HEK293 (cell line): Measurements from ENCODE around the gene EEF2K.

Experiments used
- CTCF ChIA-PET: fragments of 350-600 bp; formaldehyde crosslinking; extraction: SDS; loops from one replicate; lab custom pipeline; 2021; ENCODE audit warnings: antibody characterized with exemption; lab: Yijun Ruan, JAX
- POLR2A ChIA-PET: fragments of 300-600 bp; formaldehyde crosslinking; extraction: SDS; loops from one replicate; lab custom pipeline; 2020; ENCODE audit warnings: antibody characterized with exemption, inconsistent platforms; lab: Yijun Ruan, JAX
- H3K27ac ChIP-seq: fragments of 200-500 bp; sonication (Bioruptor generic); 2 replicates; pipeline ENCODE4 v1.5.1; 2014; ENCODE audit warnings: low read depth, low read length, control low read depth, inconsistent platforms; ENCODE audit errors: extremely low read depth
- H3K36me3 ChIP-seq, 2 experiments: fragments of 200-500 bp in 1 of 2; sonication (Bioruptor generic) in 1 of 2; 1 replicate in 1 of 2; 2 replicates in 1 of 2; pipeline ENCODE4 v1.5.1; 2014 to 2017; ENCODE audit warnings: inconsistent platforms in 2 of 2, low read length in 2 of 2; ENCODE audit not compliant: control insufficient read depth in 2 of 2, insufficient read depth in 1 of 2
- H3K4me1 ChIP-seq: fragments of 200-500 bp; sonication (Bioruptor generic); 2 replicates; pipeline ENCODE4 v1.5.1; 2014; ENCODE audit warnings: mild to moderate bottlenecking, low read length, inconsistent platforms; ENCODE audit not compliant: control insufficient read depth, insufficient read depth
- H3K4me3 ChIP-seq: 2 replicates; pipeline ENCODE4 v1.5.1; 2011; ENCODE audit warnings: low read depth, mild to moderate bottlenecking, control low read depth, low read length, moderate library complexity
- H3K9me3 ChIP-seq: fragments of 200-500 bp; sonication (Bioruptor generic); 2 replicates; pipeline ENCODE4 v1.5.1; 2014; ENCODE audit warnings: low read depth, low read length, inconsistent platforms; ENCODE audit not compliant: control insufficient read depth, insufficient read depth
- CTCF ChIP-seq: fragments of 450-650 bp; formaldehyde crosslinking; IDR thresholded peaks from 2 replicates; pipeline ENCODE4 v1.5.1; 2016; ENCODE audit warnings: missing biosample characterization, missing genetic modification characterization
- HOXA7 ChIP-seq: sonication (generic); formaldehyde crosslinking; IDR thresholded peaks from 2 replicates; pipeline ENCODE4 v1.8.1; 2022; ENCODE audit warnings: missing genetic modification reagents, borderline replicate concordance
- KLF16 ChIP-seq: fragments of 450-650 bp; formaldehyde crosslinking; IDR thresholded peaks from 2 replicates; pipeline ENCODE4 v1.5.1; 2017; ENCODE audit warnings: missing biosample characterization, missing genetic modification characterization
- SP7 ChIP-seq: fragments of 450-650 bp; formaldehyde crosslinking; IDR thresholded peaks from 2 replicates; pipeline ENCODE4 v1.5.1; 2016; ENCODE audit warnings: missing biosample characterization, missing genetic modification characterization
- ZBTB48 ChIP-seq: fragments of 450-650 bp; formaldehyde crosslinking; IDR thresholded peaks from 2 replicates; pipeline ENCODE4 v1.5.1; 2016; ENCODE audit warnings: missing biosample characterization, missing genetic modification characterization
- ZFP3 ChIP-seq: fragments of 450-650 bp; formaldehyde crosslinking; IDR thresholded peaks from 2 replicates; pipeline ENCODE4 v1.5.1; 2016; ENCODE audit warnings: low read depth, missing biosample characterization, missing genetic modification characterization
- ZFP41 ChIP-seq: fragments of 450-650 bp; formaldehyde crosslinking; IDR thresholded peaks from 2 replicates; pipeline ENCODE4 v1.5.1; 2016; ENCODE audit warnings: missing biosample characterization, missing genetic modification characterization, borderline replicate concordance
- ZNF112 ChIP-seq: fragments of 450-650 bp; formaldehyde crosslinking; IDR thresholded peaks from 2 replicates; pipeline ENCODE4 v1.5.0; 2017; ENCODE audit warnings: missing biosample characterization, missing genetic modification characterization
- ZNF16 ChIP-seq: fragments of 450-650 bp; formaldehyde crosslinking; IDR thresholded peaks from 2 replicates; pipeline ENCODE4 v1.5.1; 2016; ENCODE audit warnings: low read depth, missing biosample characterization, missing genetic modification characterization
- ZNF211 ChIP-seq: fragments of 450-650 bp; formaldehyde crosslinking; IDR thresholded peaks from 2 replicates; pipeline ENCODE4 v1.5.1; 2016; ENCODE audit warnings: low read depth, missing biosample characterization, missing genetic modification characterization
- ZNF280D ChIP-seq: fragments of 450-650 bp; formaldehyde crosslinking; IDR thresholded peaks from 2 replicates; pipeline ENCODE4 v1.5.1; 2016; ENCODE audit warnings: missing biosample characterization, missing genetic modification characterization
- ZNF350 ChIP-seq: fragments of 450-650 bp; formaldehyde crosslinking; IDR thresholded peaks from 2 replicates; pipeline ENCODE4 v1.5.0; 2017; ENCODE audit warnings: missing biosample characterization, mild to moderate bottlenecking, missing genetic modification characterization
- ZNF37A ChIP-seq: fragments of 450-650 bp; IDR thresholded peaks from 2 replicates; pipeline ENCODE4 v1.5.1; 2018; ENCODE audit warnings: missing biosample characterization, missing genetic modification characterization
- ZNF473 ChIP-seq: fragments of 450-650 bp; formaldehyde crosslinking; IDR thresholded peaks from 2 replicates; pipeline ENCODE4 v1.5.1; 2017; ENCODE audit warnings: missing biosample characterization, missing genetic modification characterization
- ZNF561 ChIP-seq: fragments of 450-650 bp; IDR thresholded peaks from 2 replicates; pipeline ENCODE4 v1.5.1; 2018; ENCODE audit warnings: missing biosample characterization, missing genetic modification characterization, borderline replicate concordance
- ZNF571 ChIP-seq: fragments of 450-650 bp; formaldehyde crosslinking; IDR thresholded peaks from 2 replicates; pipeline ENCODE4 v1.5.0; 2017; ENCODE audit warnings: missing biosample characterization, missing genetic modification characterization
- ZNF791 ChIP-seq: fragments of 450-650 bp; formaldehyde crosslinking; IDR thresholded peaks from 2 replicates; pipeline ENCODE4 v1.5.1; 2016; ENCODE audit warnings: missing biosample characterization, missing genetic modification characterization
- TF ChIP-seq, protein P1 (sequence below): fragments of 450-650 bp; formaldehyde crosslinking; IDR thresholded peaks from 2 replicates; pipeline ENCODE4 v1.5.1; 2016; ENCODE audit warnings: missing biosample characterization, missing genetic modification characterization

EEF2K gene

DNA sequence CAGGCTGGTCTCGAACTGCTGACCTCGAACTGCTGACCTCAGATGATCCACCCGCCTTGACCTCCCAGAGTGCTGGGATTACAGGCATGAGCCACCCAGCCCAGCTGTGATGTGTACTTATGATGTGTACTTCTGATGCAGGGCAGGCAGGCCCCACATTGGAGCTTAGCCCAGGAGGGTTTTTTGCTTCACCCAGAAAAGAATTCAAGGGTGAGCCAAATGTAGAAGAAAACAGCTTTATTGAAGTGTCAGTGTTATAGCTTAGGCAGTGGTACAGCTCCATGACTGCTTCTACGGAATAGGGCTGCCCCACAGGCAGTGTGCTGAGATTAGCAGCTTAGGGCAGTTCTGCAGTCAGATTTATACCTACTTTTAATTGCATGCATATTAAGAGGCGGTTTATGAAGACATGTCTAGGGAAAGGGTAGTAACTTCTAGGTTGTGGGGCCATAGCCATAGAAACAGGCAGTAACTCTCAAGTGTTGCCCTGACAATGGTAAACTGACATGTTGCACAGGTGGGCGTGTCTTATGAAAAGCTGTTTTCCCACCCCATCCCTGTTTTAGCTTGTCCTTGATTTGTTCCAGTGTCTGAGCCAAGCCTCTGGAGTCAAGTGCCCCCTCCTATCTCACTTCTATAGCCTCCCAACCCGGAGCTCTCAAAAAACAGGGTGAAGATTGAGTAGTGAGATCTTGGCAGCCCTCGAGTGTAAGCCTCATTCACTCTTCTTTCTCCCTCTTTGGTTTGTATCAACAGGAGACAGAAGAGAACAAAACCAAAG lies 67.0 kb downstream of the EEF2K start (continued):
- TF ChIP-seq ZNF280D (tag by site-specific recombination), result no peak
- TF ChIP-seq HOXA7, result no peak
- no peak for TF ChIP-seq ZFP3 (tag by site-specific recombination)
- no peak for TF ChIP-seq ZNF350 (tag by site-specific recombination)
- no peak for TF ChIP-seq ZNF37A (tag by site-specific recombination)
- no peak for TF ChIP-seq ZNF571 (tag by site-specific recombination)

GRCh38 chr16:22274916-22275315 lies 68.8 kb downstream of the EEF2K start:
- no peaks in the 10 kb centered on the region for H3K9me3 ChIP-seq
- peaks cover 24 to 41% of the 10 kb centered on the region in 2 experiments; a peak in 2 of 3 replicates for H3K36me3 ChIP-seq
- H3K27ac ChIP-seq, result no peak overlapping the region
- no peak overlapping the region for H3K4me3 ChIP-seq
- TF ChIP-seq ZFP41 (tag by site-specific recombination) (no peak), KLF16 (tag by site-specific recombination) (no peak), ZNF16 (no peak), ZNF211 (no peak), ZNF791 (tag by site-specific recombination) (no peak), CTCF (tag by site-specific recombination) (no peak), ZNF473 (tag by site-specific recombination) (no peak), ZNF561 (no peak), SP7 (no peak)
- TF ChIP-seq, protein P1, sequence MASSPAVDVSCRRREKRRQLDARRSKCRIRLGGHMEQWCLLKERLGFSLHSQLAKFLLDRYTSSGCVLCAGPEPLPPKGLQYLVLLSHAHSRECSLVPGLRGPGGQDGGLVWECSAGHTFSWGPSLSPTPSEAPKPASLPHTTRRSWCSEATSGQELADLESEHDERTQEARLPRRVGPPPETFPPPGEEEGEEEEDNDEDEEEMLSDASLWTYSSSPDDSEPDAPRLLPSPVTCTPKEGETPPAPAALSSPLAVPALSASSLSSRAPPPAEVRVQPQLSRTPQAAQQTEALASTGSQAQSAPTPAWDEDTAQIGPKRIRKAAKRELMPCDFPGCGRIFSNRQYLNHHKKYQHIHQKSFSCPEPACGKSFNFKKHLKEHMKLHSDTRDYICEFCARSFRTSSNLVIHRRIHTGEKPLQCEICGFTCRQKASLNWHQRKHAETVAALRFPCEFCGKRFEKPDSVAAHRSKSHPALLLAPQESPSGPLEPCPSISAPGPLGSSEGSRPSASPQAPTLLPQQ (tag by site-specific recombination), result no peak
- ChIA-PET CTCF (no interaction called here), POLR2A (interaction anchor here (0.6 kb wide), 1 partner anchor 37 kb away, joined by 3 read pairs; no protein-coding TSS in a partner anchor)
- H3K4me1 ChIP-seq, result no peaks in the 10 kb centered on the region

GRCh38 chr16:22278441-22279230 lies 72.6 kb downstream of the EEF2K start:
- peaks cover 15 to 49% of the 10 kb centered on the region in 2 experiments; a peak in 2 of 3 replicates for H3K36me3 ChIP-seq
- H3K27ac ChIP-seq, result no peak overlapping the region
- TF ChIP-seq ZNF112 (tag by site-specific recombination) (no peak), ZBTB48 (no peak)
- TF ChIP-seq, all 188 proteins: peak for 0
- POLR2A ChIA-PET, result no interaction called here
- CTCF ChIA-PET, result interaction anchor here (0.7 to 1.2 kb wide), 2 partner anchors 15 to 201 kb away, joined by 3 to 5 read pairs; no protein-coding TSS in a partner anchor
- Histone ChIP-seq H3K4me1 (peaks cover 3% of the 10 kb centered on the region; the same call in 1 of the 2 replicates), H3K4me3 (no peak overlapping the region), H3K9me3 (no peaks in the 10 kb centered on the region)
